ENCODE results near the gene COL26A1.

- TF ChIP-seq CTCF (IDR thresholded peaks at IDR 0.05) (no peak), POLR2A (IDR thresholded peaks at IDR 0.05) (no peak)
These were observed 79.2 kb downstream of the COL26A1 start for GRCh38 chr7:101441890-101442289.

Measured in lower leg skin (tissue), 3 donors.